NCI-H345 treated with DMSO at 0.1 percent for 48 hours (cell line): ENCODE data around the gene TBC1D16.

Experiments
- DNase-seq: peaks from one replicate; lab custom pipeline; 2025; ENCODE audit not compliant: unreplicated experiment; lab: John Stamatoyannopoulos, UW

TBC1D16 gene

DNA sequence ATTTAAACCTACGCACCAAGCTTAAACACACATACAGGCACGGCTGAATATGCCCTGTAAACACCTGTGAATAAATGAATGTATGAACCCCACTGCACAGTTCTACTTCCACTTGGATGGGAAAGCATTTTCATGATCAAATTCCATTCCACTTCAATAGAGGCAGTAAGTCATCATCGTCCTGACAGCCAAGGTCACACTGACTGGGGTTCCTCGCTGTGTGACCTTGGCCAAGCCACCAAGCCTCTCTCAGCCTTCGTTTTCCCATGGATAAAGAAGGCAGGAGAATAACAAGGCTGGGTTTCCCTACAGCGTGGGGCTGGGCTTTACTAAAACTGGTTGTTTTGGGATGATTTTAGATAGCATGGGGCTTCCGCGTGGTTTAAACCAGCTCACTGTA lies 82.8 kb downstream of the TBC1D16 start:
- DNase-seq = no peak

DNA sequence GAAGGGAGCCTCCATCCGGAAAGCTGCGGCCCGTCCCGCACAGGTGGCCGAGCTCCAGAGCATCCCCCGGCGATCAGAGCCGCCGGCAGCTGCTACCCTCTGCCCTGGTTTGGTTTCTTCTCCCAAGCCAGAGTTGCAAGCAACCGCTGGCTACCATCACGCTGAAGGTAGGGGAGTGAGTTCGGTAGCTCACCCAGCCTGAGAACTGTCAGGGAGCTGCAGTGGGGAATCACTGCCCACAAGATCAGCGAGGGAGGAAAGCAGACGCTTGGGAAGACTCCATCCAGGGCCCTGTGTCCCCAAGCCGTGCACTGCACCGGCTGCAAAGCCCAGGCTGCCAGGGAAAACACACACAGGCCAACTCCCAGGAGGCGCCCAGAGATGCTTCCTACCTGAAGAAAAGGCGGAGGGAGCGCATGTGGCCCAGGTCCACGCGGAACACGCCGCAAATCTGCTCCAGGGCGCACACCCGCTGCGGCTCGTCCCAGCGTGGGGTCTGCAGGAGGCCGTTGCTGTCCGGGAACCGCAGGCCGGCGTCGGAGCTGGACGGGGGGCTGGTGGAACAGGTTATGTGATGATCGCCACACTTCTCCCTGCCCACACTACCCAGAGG lies 83.3 kb downstream of the TBC1D16 start:
- DNase-seq = no peak

DNA sequence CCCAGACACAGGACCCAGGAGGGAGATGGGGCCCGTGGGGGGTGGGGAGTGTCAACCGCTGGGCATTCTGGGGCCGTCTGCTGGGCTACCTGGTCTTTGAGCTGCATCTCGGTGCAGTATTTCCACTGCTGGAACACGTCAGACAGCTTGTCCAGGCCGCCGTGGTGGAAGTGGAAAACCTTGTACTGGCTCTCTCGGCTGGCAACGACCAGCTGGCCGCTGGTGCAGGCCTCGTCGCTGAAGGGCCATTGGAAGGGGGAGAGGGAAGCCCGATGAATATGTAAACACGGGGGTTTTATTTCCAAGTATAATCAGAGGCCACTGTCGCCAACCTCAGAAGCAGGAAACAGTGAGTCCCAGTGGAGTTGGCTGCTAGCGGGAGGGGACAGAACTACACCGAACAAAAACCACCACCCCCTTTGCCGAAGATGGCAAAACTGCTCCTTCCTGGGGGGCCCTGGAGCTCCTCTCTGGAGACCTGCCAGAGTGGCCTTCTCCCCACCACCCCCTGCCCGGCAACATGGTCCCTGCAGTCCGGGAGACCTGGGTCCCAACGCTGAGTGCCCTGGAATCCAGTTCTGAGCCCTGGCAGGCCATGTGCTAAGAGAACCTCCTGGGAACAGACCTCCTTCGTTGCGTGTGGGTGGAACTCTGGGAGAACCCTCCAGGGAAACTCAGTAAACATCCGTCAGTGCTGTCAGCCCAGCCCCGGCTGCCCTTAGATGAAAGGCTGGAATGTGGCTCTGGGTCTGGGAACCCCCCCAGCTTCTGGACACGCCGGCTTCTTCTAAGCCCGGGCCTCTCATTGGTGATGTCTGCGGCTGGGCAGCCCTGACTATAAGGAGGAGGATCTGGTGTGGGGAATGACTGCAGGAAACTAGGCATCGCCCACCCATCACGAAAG lies 84.1 kb downstream of the TBC1D16 start:
- DNase-seq = no peak

DNA sequence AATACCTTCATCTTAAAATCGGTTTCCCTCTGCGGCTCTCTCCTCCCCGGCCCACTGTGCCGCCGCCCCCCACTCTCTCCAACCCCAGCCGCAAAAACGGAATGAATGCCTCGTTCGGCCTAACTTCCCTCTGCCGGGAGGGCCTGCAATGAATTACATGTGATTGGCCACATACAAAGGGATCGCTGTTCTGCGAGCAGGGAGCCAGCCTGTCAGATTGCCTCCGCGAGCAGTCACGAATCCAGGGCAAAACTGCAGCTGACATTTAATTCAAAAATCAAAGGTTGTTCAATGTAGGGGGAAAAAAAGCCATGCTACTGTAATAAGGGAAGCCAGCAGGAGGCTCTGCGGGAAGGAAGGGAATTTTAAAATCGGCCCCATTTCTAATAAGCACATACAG lies 84.9 kb downstream of the TBC1D16 start:
- no peak for DNase-seq

DNA sequence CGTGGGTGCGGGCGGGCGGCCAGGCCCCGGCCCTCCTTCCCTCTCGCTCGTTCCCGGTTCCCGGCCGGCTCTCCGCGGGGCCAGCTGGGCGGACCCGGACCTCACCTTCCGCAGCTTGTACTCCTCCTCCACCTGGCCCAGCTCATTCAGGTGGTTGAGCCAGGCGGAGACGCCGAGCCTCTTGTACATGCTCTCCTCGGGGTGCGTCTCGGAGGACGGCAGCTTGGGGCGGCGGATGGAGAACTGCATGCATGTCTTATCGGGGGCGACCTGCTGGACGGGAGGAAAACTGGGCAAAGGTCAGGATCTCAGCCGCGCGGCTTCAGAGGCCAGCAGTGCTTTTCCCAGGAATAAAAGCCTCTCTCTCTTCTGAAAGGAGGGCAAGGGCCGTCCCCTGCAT lies 85.4 kb downstream of the TBC1D16 start:
- DNase-seq = no peak

DNA sequence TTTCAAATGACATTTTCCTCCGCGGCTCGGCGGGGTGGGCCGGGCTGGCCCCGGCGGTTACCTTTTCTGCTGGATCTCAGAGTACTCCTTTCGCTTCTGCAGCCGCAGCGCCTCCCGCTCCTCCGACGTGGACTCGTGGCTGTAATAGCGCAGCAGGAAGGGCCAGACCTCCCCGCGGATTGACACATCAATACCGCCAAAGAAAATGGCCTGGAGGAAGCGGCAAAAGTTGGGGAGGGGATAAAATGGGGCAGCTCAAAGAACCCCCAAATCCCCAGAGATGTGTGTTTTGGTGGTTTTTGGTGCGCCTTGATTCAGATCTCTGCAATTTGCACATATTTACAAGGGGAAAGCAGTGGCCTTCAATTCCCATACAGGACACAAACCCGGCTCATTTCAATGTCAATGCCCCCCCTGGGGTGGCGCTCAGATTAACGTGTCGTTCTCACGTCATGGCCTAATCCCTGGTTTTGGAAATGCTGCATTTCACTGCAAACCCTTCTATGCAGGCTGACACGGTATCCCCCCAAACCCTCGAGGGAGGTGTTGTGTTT lies 85.9 kb downstream of the TBC1D16 start:
- DNase-seq = no peak

DNA sequence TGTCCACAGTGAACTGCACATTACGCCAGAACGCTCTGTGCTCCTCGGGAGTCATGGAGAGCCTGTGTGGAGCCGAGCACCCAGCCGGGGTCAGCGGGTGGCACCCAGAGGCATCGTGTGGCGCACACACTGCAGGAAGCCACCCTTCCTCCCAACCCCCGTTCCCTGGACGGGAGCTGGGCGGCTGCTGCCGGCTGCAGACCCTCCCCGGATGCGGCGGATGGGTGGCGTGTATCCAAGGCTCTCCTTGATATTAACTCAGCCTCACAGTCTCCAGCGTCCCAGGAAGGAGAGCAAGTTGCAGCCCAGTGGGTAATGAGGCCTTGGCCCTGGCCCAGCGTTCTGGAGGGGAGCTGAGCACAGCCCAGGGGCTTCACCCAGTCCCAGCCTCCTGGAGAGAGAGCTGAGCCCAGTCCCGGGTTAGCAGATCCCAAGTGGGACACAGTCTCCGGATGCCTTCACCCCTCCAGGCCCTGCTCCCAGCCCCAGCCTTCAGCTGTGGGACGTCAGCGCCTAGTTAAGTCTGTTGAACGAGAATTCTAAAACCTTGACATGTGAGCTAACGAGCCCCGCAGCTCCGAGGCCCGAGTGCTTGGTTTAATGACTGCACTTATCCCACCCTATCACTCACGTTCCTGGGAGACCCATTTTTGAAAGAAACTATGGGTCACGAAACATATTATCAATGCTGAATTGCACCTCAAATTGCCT lies 86.6 kb downstream of the TBC1D16 start:
- no peak for DNase-seq

DNA sequence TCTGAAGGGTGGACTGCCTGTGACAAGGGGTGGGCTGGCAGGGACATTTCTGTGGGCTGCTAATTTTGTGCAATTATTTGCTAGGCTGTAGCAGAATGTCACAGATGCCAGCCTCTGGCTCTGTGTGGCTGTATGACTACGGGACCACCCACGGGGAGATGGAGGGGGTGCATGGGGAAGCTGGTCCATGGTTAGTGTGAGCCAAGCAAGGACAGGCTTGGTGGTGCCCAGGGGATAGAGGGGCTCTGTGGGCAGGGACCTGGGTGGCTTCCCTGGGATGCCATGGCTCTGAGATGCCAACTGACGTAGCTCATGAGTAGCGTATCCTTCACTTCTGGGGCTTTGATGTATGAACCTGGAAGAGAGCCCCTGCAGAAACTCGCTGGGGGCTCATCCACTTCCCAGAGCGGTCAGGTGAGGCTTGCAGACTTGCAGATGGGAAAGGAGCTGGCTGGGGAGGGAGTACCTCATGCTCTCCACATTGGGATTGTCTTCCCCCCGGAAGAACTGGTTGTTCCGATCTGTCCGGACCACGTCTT lies 87.2 kb downstream of the TBC1D16 start:
- no peak for DNase-seq

DNA sequence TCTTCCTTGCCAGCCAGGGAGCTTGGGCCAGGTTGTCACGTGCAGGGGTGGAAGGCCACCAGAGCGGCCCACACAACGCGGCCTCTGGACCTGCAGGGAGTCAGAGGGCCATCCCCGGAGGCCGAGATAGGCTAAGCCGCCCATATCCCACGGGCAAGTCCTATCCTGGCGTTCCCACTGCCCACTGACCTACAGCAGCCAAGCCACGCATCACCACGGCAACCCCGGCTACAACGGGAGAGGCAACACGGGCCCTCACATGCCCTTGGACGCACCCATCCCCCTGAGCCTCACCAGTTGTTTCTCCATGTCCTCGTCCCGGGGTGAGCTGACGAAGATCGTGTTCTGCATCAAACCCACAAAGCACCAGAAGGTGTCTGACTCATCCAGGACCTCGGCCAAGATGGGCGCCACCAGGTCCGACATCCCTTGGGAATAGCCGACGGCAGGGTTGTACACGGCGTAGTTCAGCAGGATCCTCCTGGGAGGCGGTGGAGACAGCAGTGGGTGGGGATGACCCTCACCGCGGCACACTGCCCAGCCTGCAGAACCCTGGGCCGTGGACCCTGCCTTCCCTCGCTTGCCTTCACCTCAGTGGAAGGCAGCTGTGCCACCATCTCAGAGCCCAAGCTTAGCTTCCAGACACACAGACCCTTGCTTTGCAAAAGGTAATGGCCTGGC lies 88.2 kb downstream of the TBC1D16 start:
- DNase-seq = no peak

DNA sequence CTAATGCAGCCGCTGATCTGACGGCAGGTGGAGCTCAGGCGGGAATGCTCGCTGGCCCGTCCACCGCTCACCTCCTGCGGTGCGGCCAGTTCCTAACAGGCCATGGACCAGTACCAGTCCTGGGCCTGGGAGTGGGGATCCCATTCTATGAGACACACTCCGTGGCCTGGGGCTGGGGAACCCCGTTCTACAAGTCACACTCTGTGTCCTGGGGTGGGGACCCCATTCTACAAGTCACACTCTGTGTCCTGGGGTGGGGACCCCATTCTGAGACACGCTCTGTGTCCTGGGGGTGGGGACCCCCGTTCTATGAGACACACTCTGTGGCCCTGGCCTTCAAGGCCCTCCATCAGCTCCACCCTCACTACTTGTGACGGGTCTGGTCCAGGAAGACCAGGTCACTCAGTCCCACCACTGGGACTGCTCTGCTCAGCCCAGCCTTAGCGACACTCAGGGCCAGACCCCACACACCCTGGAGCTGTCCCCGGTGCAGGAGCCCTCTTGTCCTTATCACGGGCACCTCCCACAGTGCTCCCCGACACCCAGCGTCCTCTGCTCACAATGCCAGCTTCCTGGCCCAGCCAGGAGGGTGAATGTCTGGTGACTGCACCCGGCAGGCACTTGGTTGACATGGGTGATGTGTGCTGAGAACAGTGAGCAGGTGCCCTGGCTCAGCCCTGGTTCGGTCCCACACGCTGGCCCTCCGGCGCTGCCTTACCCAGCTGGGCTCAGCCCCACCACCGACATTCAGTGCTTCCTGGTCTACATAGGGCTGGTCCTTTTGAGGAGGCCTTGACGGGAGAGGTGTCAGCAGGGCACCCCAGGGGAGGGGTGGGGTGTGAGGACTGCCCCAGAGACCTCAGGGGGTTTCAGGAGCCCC lies 89.1 kb downstream of the TBC1D16 start:
- DNase-seq = no peak

DNA sequence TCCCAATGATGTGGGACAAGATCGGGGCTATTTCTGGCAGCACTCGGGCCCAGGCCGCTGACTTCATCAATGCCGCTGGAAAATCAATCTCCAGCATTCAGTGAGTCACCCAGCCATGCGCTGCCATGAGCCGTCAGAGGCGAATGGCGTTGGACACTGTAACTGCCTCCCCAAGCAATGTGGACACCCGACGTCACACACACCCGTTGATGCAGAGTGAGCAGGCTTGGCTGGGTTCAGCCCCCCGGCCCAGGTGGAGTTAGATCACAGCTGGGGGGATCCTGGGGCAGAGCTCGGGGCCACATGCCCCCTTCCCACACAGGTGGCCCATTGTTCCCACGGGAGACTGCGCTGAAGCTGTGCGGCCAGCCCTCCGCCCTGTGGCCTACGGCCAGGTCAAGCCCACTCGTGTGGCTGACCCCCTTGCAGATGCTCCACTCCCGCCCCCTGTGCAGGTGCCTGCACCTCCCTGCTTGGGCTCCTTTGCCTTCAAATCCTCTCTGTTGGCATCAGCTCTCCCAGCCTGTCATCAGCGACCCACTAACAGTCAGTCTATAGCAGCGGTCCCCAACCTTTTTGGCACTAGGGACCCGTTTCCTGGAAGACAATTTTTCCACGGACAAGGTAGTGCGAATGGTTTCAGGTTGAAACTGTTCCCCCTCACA lies 89.9 kb downstream of the TBC1D16 start:
- no peak for DNase-seq

DNA sequence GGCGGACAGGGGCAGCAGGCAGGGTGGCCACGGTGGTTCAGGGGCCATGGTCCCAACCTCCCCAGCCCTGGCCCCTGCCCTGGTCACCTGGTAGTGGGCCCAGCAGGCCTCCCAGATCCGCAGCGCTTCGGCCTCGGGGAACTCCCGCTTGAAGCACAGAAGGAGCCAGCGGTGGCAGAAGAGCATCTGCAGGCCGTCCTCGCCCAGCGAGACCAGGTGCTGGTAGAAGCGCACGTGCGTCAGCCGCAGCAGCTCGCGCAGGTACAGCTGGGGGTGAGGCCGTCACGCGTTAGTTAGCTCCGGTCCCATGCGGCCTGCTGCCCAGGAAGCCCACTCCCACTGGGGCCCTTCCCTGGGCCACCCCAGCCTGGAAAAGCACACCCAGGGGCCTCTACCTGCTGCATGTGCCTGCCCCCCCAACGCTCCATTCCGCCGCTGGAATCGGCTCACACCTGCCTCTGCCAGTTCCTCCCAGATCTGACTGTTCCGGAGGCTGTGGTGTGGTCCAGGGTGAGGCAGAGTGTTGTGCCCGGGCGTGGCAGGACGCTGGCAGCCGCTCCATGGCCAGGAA lies 90.8 kb downstream of the TBC1D16 start:
- no peak for DNase-seq

DNA sequence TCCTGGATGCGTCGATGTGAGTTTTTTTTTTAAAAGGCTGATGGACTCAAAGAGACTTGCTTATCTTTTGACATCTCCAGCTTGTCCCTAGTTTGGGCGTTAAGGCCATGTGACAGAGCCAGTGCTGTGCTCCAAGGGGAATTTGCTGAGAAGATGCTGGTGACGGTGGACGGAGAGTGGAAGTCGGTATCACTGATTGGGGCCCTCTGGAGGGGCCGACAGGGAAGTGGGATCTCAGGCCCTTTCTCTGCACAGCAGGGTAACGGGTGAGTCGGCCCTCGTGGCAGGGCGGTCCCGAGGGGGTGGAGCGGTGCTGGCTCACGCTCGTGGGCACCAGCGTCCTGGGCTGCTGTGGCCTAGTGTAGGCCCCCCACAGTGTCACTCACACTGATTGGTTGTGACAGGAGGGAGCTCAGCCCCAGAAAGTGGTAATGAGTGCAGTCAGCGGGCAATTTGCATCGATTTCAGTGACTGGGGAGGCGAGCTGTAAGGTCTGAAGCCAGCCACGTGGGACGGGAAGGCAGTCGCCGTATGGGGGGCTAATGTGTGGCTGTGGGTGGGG lies 91.3 kb downstream of the TBC1D16 start:
- no peak for DNase-seq

DNA sequence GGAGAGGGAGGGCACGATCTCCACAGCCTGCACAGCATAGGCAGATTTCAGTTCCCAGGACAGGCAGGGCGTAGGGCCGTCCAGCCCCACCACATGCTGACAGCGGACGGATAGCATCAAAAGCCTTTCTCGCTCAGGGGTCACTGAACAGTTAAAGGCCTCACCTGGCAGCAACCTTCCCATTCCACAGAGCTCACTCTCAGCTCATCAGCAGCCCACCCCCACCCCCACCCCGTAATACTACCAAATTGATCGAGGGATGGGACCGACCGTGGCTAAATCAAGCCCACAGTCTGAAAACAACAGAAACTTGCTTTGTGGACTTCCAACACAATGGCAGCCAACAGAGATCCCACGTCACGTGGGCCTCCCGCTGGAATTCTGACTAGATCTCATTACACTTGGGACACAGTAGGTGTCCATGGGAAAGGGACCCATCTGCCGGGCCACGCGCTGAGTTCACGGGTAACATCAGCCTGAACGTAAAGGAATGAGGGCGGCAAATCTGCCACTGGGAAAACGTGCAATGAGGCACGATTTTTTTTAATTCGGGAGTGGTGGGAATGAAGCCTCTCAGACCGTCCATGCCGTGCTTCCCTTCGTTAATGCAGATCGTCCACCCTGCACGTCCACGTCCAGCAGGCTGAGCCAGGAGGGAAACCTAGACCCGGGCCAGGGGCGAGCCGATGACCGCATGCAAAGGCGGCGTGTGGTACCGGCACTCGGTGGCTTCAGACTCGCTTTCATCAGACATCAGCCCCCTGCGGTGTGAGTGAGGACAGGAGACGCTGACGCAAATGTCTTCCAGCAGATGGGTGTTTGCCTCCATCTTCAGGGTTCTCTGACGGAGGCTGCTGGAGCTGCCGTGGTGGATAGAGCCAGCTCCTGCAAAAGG lies 92.1 kb downstream of the TBC1D16 start:
- no peak for DNase-seq

DNA sequence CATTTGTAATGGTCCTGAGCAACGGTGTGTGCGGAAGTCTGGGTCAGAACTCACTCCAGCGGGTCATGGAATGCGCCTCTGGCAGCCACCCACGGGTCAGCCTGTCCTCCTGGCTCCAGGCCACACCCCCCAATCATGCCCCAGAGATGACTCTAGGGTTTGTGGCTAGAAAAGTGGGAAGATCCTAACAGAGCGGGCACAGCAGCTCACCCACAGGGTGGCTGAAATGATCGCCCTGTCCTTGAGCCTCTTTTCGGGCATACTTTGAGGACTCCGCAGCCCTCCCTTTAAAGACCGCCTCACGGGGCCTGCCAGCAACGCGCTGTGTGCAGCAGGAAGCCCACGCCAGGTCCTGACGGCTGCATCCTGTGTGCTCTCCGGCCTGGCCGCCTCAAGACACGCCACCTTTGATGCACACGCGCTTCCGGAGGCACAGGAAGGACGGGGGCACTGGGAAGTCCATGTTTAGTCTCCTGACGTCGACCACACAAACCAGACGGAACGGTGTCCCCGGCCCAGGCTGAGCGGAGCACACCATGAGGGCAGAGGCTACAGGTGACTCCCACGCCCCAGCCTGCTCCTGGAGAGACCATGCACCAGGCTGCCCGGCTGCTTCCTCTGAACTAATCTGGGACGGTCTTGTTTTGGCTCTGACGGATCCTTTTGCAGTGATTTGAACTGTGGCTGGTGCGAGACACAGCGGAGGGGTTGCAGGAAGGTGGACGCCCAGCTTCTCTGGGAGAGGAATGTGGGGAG lies 92.9 kb downstream of the TBC1D16 start:
- DNase-seq = no peak

DNA sequence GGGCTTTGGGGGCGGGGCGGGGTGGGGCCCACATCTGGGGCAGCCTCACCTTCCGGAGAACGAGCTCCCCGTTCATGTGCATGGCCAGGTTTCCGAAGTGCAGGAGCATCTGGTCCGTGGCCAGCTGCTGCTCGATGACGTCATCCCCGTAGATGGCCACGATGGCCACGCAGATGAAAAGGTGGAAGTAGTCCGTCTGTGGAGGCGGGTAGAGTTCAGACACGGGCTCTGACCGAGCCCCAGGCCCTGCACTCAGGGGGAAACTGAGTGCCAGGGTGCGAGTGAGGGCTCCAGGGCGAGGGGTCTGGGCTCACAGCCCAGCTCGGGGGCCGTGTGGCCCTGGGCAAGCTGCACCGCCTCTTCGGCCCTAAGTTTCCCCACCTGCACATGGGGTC lies 93.7 kb downstream of the TBC1D16 start:
- DNase-seq = no peak
